GM18520 (cell line): Measurements from ENCODE around the gene HMGCL.

Source experiments
- ATAC-seq: cut with Tn5 transposase; IDR thresholded peaks from one replicate; pipeline ENCODE4 v1.9.1; 2021; ENCODE audit not compliant: unreplicated experiment

The HMGCL gene

GRCh38 chr1:23779826-23780371, 45.3 kb downstream of the HMGCL start:
- ATAC-seq: no peak

DNA sequence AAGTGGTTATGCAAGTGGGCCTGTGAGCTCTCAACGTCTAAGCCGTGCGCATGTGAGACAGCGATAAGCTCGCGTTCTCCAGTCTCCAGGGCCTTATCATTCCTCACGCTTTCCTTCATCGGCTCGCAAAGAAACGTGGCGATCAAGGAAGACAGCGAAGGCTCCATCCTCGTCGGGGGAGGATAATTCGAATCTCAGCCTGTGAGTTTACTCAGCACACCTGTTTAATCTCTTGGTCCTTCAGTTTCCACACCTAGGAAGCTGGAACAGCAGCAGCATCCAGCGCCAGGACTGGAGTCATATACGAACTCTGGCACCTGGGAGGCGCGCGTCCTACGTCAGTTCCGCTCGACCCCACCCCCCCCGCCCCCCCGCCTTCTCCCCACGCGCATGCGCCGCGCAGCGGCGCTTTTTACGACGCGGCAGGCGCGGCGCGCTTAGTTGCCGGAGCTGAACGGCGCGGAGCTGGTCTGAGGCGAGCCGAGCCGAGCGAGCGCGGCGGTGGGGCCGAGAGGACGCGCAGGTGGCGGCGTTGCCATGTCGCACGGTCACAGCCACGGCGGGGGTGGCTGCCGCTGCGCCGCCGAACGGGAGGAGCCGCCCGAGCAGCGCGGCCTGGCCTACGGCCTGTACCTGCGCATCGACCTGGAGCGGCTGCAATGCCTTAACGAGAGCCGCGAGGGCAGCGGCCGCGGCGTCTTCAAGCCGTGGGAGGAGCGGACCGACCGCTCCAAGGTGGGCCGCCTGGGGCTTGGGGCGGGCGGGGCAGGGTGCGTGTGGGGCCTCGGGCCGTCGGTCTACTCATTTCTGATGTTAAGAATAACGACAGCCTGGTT, 47.0 kb downstream of the HMGCL start, which contains the start of gene PITHD1:
PITHD1 (plus strand) TSS at position 440 of the 836 bp plus-strand sequence; CDS start at position 538, 98 bp downstream.
- ATAC-seq: peak; percentile 50

- no peak for ATAC-seq
Observed at GRCh38 chr1:23776217-23776616, 49.0 kb downstream of the HMGCL start.

DNA sequence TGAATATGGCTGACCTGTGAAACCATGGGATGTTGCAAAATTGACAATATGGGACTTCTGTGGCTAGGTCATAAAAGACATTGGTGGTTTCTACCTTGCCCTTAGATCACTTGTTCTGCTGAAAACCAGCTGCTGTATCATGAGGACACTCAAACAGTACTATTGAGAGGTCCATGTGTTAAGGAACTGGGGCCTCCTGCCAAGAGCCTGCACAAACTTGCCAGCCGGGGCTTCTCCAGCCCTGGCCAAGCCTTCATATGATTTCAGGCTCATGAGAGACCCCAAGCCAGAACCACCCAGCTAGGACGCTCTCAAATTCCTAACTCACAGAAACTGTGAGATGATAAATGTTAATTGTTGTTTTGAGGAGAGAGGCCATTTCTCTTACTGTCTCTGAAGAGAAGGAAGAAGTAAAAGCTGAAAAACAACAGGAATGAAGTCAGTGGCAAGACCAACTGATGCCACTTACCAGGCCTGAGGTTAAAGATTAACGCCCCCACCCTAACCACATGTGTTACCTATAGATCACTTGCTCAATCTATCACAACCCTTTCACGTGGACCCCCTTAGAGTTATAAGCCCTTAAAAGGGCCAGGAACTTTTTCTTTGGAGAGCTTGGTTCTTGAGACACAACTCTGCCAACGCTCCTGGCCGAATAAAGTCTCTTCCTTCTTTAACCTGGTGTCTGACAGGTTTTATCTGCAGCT, 50.9 kb downstream of the HMGCL start:
- ATAC-seq: no peak

GRCh38 chr1:23772854-23773242, 52.4 kb downstream of the HMGCL start:
- no peak for ATAC-seq

DNA sequence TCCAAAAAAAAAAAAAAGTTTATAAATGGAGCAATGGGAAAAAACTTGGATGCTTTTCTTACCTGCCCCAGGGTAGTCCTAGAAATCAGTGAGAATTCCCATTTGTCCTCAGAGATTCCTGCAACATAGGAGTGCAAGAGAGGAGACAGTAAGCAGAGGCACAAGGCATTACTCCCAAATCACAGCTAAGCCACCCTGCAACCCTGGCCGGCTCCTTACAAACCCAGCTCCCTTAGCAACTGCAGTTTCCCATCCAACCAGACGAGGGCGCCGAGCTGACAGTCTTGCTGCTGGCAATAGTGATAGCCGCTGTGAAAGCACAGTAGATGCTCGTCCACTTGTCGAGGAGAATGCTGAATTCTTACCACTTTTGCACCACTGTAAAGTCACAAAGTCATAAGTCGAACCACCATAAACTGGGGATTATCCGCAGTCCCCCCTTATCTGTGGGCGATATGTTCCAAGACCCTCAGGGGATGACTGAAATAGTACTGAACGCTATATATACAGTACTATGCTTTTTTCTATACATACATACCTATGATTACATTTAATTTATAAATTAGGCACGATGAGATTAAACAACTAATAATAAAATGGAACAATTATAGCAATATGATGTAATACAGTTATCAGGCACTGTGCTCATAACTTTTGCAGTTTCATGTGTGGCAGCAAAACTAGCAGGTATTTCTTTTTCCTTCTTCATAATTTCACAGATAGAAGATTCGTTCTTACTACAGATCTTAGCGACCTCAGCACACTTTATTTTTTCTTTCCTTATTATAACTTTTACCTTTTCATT, 53.0 kb downstream of the HMGCL start:
- no peak for ATAC-seq

DNA sequence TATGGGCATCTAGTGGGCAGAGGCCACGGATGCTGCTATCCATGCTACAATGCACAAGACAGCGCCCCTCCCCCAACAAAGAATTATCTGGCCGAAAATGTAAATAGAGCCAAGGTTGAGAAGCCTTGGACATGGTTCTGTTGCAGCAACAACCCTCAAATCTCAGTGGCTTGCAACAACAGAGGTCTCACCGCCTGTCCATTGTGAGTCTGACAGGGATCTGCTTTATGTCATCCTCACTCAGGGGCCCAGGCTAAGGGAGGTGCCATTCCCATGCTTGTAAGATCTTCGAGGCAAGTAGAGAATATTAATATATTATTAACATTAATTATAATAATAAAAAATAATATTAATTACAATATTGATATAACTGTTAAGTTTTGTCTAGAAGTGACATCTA, 56.5 kb downstream of the HMGCL start:
- ATAC-seq: no peak

GRCh38 chr1:23763041-23763577, 62.1 kb downstream of the HMGCL start:
- ATAC-seq: no peak

GRCh38 chr1:23759277-23759676, 66.0 kb downstream of the HMGCL start:
- ATAC-seq: no peak

- no peak for ATAC-seq
Observed at GRCh38 chr1:23757812-23758211, 67.4 kb downstream of the HMGCL start.

DNA sequence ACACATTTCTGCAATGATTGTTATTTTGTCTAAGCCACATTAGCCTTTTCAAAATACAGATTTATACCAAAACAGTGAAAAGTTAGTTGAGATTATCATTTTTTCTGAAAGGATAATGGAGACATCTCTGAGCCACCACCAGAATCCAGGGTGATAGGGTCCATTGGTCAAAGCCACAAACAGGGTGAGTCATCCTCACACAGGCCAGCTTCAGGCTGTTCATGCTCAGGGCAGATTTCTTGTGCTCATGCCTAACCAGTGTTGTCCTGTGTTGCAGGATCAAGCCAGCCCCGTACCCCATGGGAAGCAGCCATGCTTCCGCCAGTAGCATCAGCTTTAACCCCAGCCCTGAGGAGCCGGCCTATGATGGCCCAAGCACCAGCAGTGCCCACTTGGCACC, 68.6 kb downstream of the HMGCL start:
- no peak for ATAC-seq

DNA sequence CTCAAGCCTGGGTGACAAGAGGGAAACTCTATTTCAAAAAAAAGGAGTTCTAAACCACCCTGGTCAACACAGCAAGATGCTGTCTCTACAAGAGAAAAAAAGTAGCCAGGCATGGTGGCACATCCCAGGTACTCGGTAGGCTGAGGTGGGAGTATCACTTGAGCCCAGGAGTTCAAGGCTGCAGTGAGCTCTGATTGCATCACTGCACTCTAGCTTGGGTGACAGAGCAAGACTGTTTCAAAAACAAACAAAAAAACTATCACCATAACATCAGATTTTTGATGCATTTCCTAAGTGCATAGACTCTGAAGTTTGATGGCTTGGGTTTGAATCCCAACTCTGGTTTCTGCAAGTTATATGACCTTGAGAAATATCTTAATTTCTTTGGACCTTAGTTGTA, 72.3 kb downstream of the HMGCL start:
- ATAC-seq: no peak
